CD4-positive, alpha-beta T cell treated with Interleukin-4 for 4 hours (primary cell): ENCODE results near the gene ZNF526.

Experiments used
- DNase-seq: peaks from one replicate; pipeline ENCODE4 v3.0.0-alpha.2; 2020

The ZNF526 gene

DNA sequence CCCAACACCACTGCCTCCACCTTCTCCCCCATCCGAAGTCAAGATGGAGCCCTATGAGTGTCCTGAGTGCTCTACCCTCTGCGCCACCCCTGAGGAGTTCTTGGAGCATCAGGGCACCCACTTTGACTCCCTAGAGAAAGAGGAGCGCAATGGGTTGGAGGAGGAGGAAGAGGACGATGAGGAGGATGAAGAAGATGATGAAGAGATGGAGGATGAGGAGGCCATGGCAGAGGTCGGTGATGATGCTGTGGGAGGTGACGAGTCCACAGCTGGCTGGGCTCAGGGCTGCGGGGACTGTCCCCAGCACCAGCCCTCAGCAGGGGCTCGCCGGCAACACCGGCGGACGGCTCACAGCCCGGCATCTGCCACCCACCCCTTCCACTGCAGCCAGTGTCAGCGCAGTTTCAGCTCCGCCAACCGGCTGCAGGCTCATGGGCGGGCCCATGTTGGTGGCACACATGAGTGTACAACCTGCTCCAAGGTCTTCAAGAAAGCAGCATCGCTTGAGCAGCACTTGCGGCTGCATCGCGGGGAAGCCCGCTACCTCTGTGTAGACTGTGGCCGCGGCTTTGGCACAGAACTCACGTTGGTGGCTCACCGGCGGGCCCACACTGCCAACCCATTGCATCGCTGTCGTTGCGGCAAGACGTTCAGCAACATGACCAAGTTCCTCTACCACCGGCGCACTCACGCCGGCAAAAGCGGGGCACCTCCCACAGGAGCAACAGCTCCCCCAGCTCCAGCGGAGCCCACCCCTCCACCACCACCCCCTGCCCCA is 5.0 kb downstream of the ZNF526 start:
- DNase-seq, result no peak

DNA sequence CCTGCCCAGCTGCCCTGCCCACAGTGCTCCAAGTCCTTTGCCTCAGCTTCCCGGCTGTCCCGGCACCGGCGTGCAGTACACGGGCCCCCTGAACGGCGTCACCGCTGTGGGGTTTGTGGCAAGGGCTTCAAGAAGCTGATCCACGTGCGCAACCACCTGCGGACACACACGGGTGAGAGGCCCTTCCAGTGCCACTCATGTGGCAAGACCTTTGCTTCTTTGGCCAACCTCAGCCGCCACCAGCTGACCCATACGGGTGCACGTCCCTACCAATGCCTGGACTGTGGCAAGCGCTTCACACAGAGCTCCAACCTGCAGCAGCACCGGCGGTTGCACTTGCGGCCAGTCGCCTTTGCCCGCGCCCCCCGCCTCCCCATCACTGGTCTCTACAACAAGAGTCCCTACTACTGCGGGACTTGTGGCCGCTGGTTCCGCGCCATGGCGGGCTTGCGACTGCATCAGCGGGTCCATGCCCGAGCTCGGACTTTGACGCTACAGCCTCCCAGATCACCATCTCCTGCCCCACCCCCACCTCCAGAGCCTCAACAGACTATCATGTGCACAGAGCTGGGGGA is 5.7 kb downstream of the ZNF526 start:
- DNase-seq, result no peak

DNA sequence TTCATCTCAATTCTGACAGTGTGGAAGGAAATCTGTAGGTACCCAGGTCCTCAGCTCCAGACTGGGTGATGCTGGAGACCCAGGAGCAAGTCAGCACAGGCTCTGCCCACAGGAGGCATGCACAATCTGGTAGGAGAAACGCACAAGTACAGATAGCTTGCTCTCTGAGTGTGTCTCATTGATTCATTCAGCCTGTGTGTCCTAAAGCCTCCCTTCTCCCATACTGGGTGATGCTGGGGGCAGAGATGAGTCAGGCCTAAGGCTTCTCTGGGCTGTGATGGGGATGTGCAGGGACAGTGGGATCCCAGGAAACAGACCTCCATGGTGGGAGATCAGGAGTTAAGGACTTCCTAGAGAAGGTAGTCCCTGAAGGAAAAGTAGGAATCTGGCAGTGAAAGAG is 6.8 kb downstream of the ZNF526 start:
- no peak for DNase-seq

GRCh38 chr19:42228641-42229040 is 8.5 kb downstream of the ZNF526 start:
- DNase-seq, result no peak

DNA sequence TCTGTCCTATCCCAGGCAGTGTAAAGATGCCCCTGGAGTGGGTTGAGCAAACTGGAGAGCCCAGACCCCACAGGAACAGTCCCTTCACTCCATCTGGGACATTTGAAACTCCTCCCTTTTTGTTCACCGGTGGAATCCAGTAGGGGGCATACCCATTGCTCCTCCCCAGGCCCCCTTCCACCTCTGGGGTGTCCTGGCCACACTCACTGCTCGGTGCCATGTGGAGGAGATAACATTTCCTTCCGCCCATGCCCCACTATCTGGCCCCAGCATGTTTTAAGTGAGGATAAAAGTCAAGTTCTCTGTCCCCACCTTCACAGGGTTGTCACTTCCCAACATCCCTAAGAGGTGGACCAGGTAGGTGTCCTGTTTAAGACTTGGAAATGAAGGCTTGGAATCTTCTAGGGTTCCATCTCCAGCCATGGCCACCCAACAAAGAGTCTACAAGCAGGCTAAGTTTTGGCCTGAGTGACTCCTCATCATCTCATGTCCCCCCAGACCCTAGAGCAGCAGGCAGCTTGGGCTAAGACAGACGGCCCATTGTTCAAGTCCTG is 9.3 kb downstream of the ZNF526 start:
- DNase-seq, result no peak

DNA sequence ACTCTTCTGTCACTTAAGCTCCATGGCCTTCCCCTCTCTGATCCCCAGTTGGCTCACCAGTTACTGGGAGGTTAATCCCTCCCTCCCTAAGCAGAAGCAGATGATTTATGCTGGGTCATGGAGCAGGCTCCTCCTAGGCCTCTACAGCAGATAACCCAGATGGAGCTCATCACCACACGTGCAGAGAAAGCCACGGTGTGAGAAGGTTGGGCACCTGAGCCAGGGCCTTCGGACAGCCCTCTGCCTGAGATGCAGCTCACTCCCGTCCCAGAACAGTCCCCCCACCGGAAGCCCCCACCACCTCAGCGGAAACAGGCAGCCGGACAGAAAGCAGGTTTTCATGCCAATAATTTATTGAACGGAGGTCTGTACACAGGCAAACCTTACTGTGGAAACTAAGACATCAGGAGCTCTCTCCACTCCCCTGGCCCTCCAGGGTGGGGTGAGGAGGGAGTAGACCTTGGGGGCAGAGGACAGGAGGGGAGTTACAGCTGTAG is 9.8 kb downstream of the ZNF526 start:
- no peak for DNase-seq

- no peak for DNase-seq
Measured at GRCh38 chr19:42230571-42230970, 10.5 kb downstream of the ZNF526 start.

DNA sequence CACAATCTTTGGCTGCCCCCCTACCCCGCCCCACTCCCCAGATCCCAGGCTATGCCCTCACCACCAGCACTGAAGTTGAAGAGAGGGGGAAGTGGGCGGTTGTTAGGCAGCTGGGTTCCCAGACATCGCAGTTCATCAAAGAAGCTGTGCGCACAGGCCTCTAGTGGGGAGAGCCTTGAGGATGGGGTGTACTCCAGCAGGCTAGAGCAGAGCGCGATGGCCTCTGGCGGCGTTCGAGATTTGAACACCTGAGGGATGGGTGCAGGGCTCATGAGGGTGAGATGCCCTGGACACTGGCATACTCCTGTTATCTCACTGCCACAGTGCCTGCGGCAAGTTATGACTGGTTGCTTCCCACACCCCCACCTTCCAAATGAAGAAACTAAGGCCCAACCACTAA is 12.3 kb downstream of the ZNF526 start:
- DNase-seq, result no peak

DNA sequence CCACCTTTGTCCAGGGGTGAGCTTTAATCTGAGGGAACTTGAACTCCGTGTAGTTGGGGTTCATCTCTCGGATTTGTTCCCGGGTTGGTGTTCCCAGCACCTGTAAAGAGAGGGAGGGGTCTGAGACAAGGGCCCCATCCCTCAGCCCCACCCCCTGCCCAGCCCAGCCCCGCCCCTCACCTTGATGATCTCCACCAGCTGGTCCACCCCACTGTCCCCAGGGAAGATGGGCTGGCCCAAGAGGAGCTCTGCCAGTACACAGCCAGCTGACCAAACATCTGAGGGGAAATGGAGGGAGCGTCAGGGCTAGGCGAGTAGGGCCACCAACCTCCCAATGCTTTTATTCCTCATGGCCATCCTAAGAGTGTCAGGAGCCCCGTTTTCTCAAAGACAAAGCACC is 13.0 kb downstream of the ZNF526 start:
- no peak for DNase-seq

GRCh38 chr19:42233678-42234292 is 13.7 kb downstream of the ZNF526 start:
- no peak for DNase-seq

DNA sequence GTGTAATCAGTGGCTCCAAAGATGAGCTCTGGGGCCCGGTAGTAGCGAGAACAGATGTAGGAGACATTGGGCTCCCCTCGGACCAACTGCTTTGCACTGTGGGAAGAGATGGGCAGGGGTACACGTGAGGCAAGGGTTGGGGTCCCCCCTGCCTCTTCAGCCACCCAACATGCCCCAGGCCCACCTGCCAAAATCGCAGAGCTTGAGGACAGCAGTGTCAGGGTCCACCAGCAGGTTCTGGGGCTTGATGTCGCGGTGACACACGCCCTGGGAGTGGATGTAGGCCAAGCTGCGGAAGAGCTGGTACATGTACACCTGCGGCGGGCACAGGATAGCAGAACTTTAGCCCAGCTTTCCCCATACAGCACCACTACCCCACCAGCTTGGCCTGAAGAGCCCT is 14.3 kb downstream of the ZNF526 start:
- no peak for DNase-seq

- no peak for DNase-seq
Measured at GRCh38 chr19:42235181-42235580, 15.1 kb downstream of the ZNF526 start.

DNA sequence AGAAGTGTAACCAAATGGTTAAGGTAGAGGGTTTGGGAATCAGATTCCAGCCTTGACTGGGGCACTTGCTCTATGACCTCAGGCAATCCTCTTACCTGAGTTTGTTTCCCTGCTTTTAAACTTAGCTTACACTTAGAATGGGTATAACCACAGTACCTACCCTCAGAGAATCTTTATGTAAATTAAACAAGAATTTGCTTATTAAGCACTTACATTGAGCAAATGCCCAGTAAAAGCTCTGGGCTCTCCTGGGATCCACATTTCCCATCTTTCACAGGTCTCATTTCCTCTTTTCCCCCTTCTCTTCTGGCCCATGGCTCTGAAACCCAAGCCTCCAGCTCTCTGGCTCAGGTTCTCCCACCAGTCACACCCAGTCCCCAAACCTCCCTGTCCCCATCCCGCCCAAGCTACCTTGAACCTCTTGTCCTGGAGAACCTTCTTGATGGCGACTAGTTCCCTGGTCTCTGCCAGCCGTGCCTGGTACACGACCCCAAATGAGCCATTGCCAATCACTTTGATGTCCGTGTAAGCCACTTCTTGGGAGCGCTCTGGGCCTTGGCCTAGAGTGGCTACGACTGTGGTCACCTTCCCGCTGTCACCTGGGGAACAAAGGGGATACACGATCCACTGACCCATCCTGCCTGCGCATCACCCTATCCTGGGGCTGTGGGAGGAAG is 19.6 kb downstream of the ZNF526 start:
- no peak for DNase-seq

GRCh38 chr19:42241279-42241678 is 21.2 kb downstream of the ZNF526 start:
- no peak for DNase-seq

DNA sequence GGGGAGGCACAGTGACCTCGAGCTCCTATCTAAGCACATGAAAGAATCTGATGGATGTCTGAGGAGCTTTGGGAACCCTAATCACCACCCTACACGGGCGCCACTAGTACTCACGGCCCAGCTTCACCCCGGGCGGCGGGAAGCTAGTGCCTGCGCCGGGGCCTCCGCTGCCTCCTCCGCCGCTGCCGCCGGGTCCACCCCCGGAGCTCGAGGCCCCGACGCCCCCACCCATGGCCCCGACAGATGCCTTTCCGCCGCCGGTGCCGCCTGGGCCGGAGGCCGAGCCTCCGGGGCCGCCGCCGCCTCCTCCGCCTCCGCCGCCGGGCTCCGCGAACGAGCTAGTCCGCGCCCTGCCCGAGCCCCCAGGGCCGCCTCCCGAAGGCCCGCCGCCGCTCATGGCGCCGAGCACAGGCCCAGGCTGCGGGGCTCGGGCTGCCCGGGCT is 22.0 kb downstream of the ZNF526 start:
- no peak for DNase-seq

DNA sequence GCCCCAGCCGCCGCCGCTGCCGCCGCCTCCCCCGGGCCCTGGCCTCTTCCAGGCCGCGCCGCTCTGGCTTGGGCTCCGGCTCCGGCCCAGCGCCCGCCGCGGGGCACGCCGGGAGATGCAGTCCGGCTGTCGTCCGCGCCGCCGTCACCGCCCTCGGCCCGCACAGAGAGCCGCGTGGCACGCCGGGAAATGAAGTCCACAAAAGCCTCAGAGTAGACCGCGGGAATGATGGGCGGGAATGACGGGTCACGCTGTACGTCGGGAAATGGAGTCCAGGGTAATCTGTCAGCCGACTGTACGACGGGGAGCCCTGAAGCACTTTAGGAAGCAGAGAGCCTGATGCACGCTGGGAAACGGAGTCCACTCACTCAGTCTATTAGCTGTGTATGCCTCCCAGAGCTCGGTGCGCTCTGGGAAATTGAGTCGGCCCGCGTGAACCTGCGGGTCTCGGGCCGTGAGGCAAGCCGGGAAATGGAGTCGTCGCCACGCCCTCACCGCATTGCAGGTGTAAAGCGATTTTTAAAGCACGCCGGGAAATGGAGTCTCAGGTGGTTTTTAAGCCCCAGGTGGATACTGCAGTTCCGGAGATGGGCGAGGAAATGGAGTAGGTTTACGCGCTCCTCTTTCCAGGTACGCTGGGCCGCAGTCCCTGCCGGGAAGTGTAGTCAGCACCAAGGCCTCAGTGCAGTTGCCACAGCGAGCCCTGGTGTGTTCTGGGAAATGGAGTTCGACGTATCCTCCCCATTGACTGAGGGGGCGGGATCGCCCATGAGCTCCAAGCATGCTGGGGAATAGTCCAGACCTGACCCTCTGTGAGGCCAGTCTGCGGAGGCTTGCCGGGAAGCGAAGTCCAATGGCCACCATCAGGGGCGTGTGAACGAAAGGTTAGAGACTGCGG is 22.6 kb downstream of the ZNF526 start, which contains the start of gene GSK3A:
Gene GSK3A (minus strand): TSS at position 91 of the 898 bp plus-strand sequence. CDS start 137 bp downstream, outside the sequence.
- DNase-seq, result peak; percentile 98

GRCh38 chr19:42244347-42245220 is 24.5 kb downstream of the ZNF526 start:
- peak; percentile 91 for DNase-seq

DNA sequence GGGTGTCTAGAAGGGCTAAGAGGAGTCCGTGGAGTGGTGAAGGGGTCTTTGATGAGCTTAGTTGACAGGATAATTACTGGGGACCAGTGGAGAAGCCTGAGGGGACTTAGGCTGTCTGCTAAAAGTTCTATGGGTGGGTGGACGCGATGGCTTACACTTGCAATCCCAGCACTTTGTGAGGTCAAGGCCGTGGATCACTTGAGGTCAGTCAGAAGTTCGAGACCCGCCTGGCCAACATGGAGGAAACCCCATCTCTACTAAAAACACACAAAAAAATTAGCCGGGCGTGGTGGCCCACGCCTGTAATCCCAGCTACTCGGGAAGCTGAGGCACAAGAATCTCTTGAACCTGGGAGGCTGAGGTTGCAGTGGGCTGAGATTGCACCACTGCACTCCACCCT is 25.1 kb downstream of the ZNF526 start:
- DNase-seq, result no peak

- no peak for DNase-seq
Measured at GRCh38 chr19:42246143-42246921, 26.2 kb downstream of the ZNF526 start.
